SK-N-SH (cell line): ENCODE measurements around the gene DLG2.

Source experiments
- CTCF ChIP-seq: fragments of 200-600 bp; sonication (generic); IDR thresholded peaks from 2 replicates; pipeline ENCODE4 v1.6.1; 2017; ENCODE audit warnings: antibody characterized with exemption, mild to moderate bottlenecking, moderate library complexity
- GABPA ChIP-seq: IDR thresholded peaks from 2 replicates; pipeline ENCODE4 v1.4.0; 2012; ENCODE audit warnings: low read depth, mild to moderate bottlenecking
- MAX ChIP-seq: IDR thresholded peaks from 2 replicates; pipeline ENCODE4 v1.4.0; 2012; ENCODE audit warnings: low read depth
- RFX5 ChIP-seq: IDR thresholded peaks from 2 replicates; pipeline ENCODE4 v1.6.1; 2012; ENCODE audit warnings: mild to moderate bottlenecking, improper control_type of control experiment, low read length
- RXRA ChIP-seq: IDR thresholded peaks from 2 replicates; pipeline ENCODE4 v1.4.0; 2012; ENCODE audit warnings: low read depth, mild to moderate bottlenecking, borderline replicate concordance

- TF ChIP-seq CTCF, result no peak
- no peak for TF ChIP-seq GABPA
- no peak for TF ChIP-seq MAX
- TF ChIP-seq RXRA, result no peak
- no peak for TF ChIP-seq RFX5
Observed at GRCh38 chr11:85137597-85137996, 489.5 kb downstream of the DLG2 start.
